ENCODE measurements around the gene ATAD3B. TPM values are rescaled to one million over a fixed set of nuclear protein-coding genes. Genes with fewer than 3 reads are reported as not detected.
A peak's percentile ranks its signal among the peaks of the same experiment; 100 is the strongest.

ATAD3B gene
- total and polyA plus RNA-seq, 2 of the 13 experiments (the other 11 are each of a cell fraction or from before 2014, with no cell fraction given): 9.6 to 31.1 TPM

DNA sequence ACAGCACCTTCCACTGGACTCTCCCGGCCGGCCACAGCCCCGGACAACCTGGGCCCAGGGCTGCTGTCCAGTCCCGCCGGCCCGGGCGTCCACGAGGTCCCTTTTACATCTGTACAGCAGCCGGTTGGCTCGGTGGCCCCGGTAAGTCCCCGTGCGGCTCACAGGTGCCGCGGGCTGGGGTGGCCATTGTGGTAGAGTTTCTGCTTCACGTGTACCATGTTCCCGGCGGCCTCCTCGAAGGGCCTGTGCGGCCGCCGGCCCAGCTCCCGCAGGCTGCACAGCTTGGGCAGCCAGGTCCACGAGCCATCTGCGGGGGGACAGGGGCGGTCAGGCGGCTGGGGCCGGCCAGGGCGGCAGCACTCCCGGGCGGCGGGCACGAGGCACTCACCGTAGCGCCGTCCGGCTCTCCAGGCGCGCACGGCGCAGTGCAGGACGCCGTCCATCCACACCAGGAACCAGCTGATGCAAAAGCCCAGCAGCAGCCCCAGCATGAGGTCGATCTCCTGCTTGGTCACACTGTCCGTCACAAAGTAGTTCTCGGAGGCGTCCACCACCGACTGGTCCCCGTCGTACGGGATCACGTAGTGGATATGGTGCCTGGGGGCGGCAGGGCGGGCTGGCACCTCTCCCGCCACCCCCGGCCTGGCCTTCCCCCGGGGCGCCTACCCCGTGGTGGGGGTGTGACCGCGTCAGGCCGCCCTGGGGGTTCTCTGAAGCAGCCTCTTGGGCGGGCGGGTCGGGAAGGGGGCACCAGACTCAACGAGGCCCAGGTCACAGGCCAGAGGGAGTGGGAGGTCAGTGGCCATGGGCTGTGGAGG lies 63.8 kb downstream of the ATAD3B start:
- intact Hi-C loops (cut with micrococcal nuclease; ENCODE audit: unreplicated experiment): no loop called here
- H4K20me1 ChIP-seq (ENCODE audit: insufficient read depth, low read length): no peaks in the 10 kb centered on the region
- no peak overlapping the region for H3K4me2 ChIP-seq (ENCODE audit: low read depth, low read length)
- no peak overlapping the region for H3K27ac ChIP-seq (ENCODE audit: extremely low read length, insufficient read depth, low read length)
- H3K9ac ChIP-seq (ENCODE audit: insufficient read depth, low read depth, low read length): no peak overlapping the region
- H3K4me1 ChIP-seq (ENCODE audit: insufficient read depth, low read length): no peaks in the 10 kb centered on the region
- DNase-seq (ENCODE audit: low spot score): no peak
- no peak overlapping the region for H3K4me3 ChIP-seq (replicated peaks in 1 of 3; ENCODE audit: insufficient read depth in 1 of 3, low read depth in 2 of 3, low read length in 3 of 3)
- no peaks in the 10 kb centered on the region; a peak in 1 of 5 replicates for H3K36me3 ChIP-seq (replicated peaks in 1 of 2; ENCODE audit: control insufficient read depth in 1 of 2, insufficient read depth in 2 of 2, low read length in 2 of 2)
- WGBS (ENCODE audit: low lambda C conversion rate): 95% methylated on average over 27 of the region's 66 CpGs
- H3K27me3 ChIP-seq (ENCODE audit: control insufficient read depth in 1 of 2, insufficient read depth in 2 of 2, low read length in 2 of 2): no peaks in the 10 kb centered on the region
- no peaks in the 10 kb centered on the region for H3K79me2 ChIP-seq (ENCODE audit: insufficient read depth, low read length)
- ATAC-seq: no peak
- ChIA-PET CTCF (ENCODE audit: low intra/inter-chr PET ratio, low total read pairs) (no interaction called here), POLR2A (no interaction called here)
- FAIRE-seq: no peak
- in situ Hi-C loops (cut with HindIII; ENCODE audit: extremely low pct_ligation_motif_present, low pct_unique_long_range_greater_than_20kb): no loop called here
- no peaks in the 10 kb centered on the region for H3K9me3 ChIP-seq (ENCODE audit: low read length)
- H2AFZ ChIP-seq (ENCODE audit: low read length): no peak overlapping the region
- no TSS peak for BruUV-seq (replicated peaks)
- TF ChIP-seq AGO2 (optimal IDR thresholded peaks at IDR 0.05; ENCODE audit: low read depth, low read length) (peak; percentile 85), ZNF34 (CRISPR knock-in tag; IDR thresholded peaks at IDR 0.05; ENCODE audit: borderline replicate concordance) (no peak), HNRNPK (IDR thresholded peaks at IDR 0.05; ENCODE audit: low read depth, low read length, poor library complexity, severe bottlenecking) (peak; percentile 10)

GRCh38 chr1:1536019-1536937 lies 64.7 kb downstream of the ATAD3B start:
- H2AFZ ChIP-seq (ENCODE audit: low read length): no peak overlapping the region
- H3K9me3 ChIP-seq (ENCODE audit: low read length): no peaks in the 10 kb centered on the region
- in situ Hi-C loops (cut with HindIII; ENCODE audit: extremely low pct_ligation_motif_present, low pct_unique_long_range_greater_than_20kb) (no loop called here), intact Hi-C loops (cut with micrococcal nuclease; ENCODE audit: unreplicated experiment) (no loop called here)
- peaks cover under 1 to 4% of the 10 kb centered on the region in 2 experiments; a peak in 2 of 5 replicates for H3K36me3 ChIP-seq (replicated peaks in 1 of 2; ENCODE audit: control insufficient read depth in 1 of 2, insufficient read depth in 2 of 2, low read length in 2 of 2)
- H3K79me2 ChIP-seq (ENCODE audit: insufficient read depth, low read length): no peaks in the 10 kb centered on the region
- peak; percentile 8 for ATAC-seq
- H4K20me1 ChIP-seq (ENCODE audit: insufficient read depth, low read length): no peaks in the 10 kb centered on the region
- no TSS peak for BruUV-seq (replicated peaks)
- no peak for DNase-seq (ENCODE audit: low spot score)
- CTCF ChIA-PET (ENCODE audit: low intra/inter-chr PET ratio, low total read pairs): no interaction called here
- no peak overlapping the region for H3K27ac ChIP-seq (ENCODE audit: extremely low read length, insufficient read depth, low read length)
- WGBS (ENCODE audit: low lambda C conversion rate): 86% methylated on average over 19 of the region's 48 CpGs
- FAIRE-seq: no peak
- no peak overlapping the region for H3K9ac ChIP-seq (ENCODE audit: insufficient read depth, low read depth, low read length)
- H3K4me3 ChIP-seq (replicated peaks in 1 of 3; ENCODE audit: insufficient read depth in 1 of 3, low read depth in 2 of 3, low read length in 3 of 3): no peak overlapping the region
- POLR2A ChIA-PET: no interaction called here
- H3K27me3 ChIP-seq (ENCODE audit: control insufficient read depth in 1 of 2, insufficient read depth in 2 of 2, low read length in 2 of 2): no peaks in the 10 kb centered on the region
- H3K4me2 ChIP-seq (ENCODE audit: low read depth, low read length): no peak overlapping the region
- H3K4me1 ChIP-seq (ENCODE audit: insufficient read depth, low read length): no peaks in the 10 kb centered on the region
- no peak for TF ChIP-seq ATM (IDR thresholded peaks at IDR 0.05; ENCODE audit: borderline replicate concordance)
- TF ChIP-seq, protein P1, sequence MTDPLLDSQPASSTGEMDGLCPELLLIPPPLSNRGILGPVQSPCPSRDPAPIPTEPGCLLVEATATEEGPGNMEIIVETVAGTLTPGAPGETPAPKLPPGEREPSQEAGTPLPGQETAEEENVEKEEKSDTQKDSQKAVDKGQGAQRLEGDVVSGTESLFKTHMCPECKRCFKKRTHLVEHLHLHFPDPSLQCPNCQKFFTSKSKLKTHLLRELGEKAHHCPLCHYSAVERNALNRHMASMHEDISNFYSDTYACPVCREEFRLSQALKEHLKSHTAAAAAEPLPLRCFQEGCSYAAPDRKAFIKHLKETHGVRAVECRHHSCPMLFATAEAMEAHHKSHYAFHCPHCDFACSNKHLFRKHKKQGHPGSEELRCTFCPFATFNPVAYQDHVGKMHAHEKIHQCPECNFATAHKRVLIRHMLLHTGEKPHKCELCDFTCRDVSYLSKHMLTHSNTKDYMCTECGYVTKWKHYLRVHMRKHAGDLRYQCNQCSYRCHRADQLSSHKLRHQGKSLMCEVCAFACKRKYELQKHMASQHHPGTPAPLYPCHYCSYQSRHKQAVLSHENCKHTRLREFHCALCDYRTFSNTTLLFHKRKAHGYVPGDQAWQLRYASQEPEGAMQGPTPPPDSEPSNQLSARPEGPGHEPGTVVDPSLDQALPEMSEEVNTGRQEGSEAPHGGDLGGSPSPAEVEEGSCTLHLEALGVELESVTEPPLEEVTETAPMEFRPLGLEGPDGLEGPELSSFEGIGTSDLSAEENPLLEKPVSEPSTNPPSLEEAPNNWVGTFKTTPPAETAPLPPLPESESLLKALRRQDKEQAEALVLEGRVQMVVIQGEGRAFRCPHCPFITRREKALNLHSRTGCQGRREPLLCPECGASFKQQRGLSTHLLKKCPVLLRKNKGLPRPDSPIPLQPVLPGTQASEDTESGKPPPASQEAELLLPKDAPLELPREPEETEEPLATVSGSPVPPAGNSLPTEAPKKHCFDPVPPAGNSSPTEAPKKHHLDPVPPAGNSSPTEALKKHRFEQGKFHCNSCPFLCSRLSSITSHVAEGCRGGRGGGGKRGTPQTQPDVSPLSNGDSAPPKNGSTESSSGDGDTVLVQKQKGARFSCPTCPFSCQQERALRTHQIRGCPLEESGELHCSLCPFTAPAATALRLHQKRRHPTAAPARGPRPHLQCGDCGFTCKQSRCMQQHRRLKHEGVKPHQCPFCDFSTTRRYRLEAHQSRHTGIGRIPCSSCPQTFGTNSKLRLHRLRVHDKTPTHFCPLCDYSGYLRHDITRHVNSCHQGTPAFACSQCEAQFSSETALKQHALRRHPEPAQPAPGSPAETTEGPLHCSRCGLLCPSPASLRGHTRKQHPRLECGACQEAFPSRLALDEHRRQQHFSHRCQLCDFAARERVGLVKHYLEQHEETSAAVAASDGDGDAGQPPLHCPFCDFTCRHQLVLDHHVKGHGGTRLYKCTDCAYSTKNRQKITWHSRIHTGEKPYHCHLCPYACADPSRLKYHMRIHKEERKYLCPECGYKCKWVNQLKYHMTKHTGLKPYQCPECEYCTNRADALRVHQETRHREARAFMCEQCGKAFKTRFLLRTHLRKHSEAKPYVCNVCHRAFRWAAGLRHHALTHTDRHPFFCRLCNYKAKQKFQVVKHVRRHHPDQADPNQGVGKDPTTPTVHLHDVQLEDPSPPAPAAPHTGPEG (CRISPR knock-in tag; IDR thresholded peaks at IDR 0.05): no peak
- peak; percentile 2 for TF ChIP-seq AGO2 (optimal IDR thresholded peaks at IDR 0.05; ENCODE audit: low read depth, low read length)
- TF ChIP-seq AKAP8 (CRISPR knock-in tag; IDR thresholded peaks at IDR 0.05): 0 out of 2 replicates have a peak, but pooled peaks have one; percentile 35
- TF ChIP-seq ZNF34 (CRISPR knock-in tag; IDR thresholded peaks at IDR 0.05; ENCODE audit: borderline replicate concordance): no peak
